CD4-positive, alpha-beta memory T cell (primary cell): ENCODE measurements around the gene PYURF. TPM values are rescaled to one million over a fixed set of nuclear protein-coding genes. Genes with fewer than 3 reads are reported as not detected.

Source experiments
- CTCF ChIA-PET: fragments of 350-600 bp; sonication (Branson Sonifier 250); formaldehyde crosslinking; loops from one replicate; lab custom pipeline; 2021; ENCODE audit warnings: inconsistent platforms; ENCODE audit not compliant: partially characterized antibody; lab: Charles Lee
- POLR2A ChIA-PET: fragments of 350-600 bp; sonication (Branson Sonifier 250); formaldehyde crosslinking; loops from one replicate; lab custom pipeline; 2021; ENCODE audit not compliant: partially characterized antibody; lab: Charles Lee
- DNase-seq, 5 donors: peaks; one replicate each; pipeline versions ENCODE4 v3.0.0 to v3.0.0-alpha.2; 2020 to 2022; ENCODE audit warnings: mixed read lengths in 1 of 5
- H3K27ac ChIP-seq: one replicate; pipeline ENCODE4 v1.7.0; 2013; ENCODE audit warnings: low read depth, low read length
- H3K27me3 ChIP-seq: 2 replicates; pipeline ENCODE4 v1.7.0; 2013; ENCODE audit warnings: mild to moderate bottlenecking, low read length, moderate library complexity; ENCODE audit not compliant: insufficient read depth
- H3K36me3 ChIP-seq: 2 replicates; pipeline ENCODE4 v1.7.0; 2013; ENCODE audit warnings: mild to moderate bottlenecking, low read length, moderate library complexity; ENCODE audit not compliant: insufficient read depth
- H3K4me1 ChIP-seq: 2 replicates; pipeline ENCODE4 v1.7.0; 2013; ENCODE audit warnings: mild to moderate bottlenecking, low read length, moderate library complexity; ENCODE audit not compliant: insufficient read depth
- H3K4me3 ChIP-seq, 2 donors: one replicate each; pipeline ENCODE4 v1.7.0; 2013; ENCODE audit warnings: low read length in 2 of 2, mild to moderate bottlenecking in 1 of 2
- H3K9me3 ChIP-seq, 2 donors: one replicate each; pipeline ENCODE4 v1.7.0; 2013; ENCODE audit warnings: low read length in 2 of 2, control low read depth in 1 of 2; ENCODE audit not compliant: control insufficient read depth in 1 of 2
- H3K27ac Mint-ChIP-seq, 7 donors: one replicate each; pipeline ENCODE4 v1.8.0; 2020 to 2021; ENCODE audit warnings: mixed read lengths in 7 of 7, mild to moderate bottlenecking in 6 of 7, inconsistent platforms in 3 of 7, moderate library complexity in 3 of 7
- H3K27me3 Mint-ChIP-seq, 2 donors: one replicate each; pipeline ENCODE4 v1.8.0; 2020 to 2021; ENCODE audit warnings: mixed read lengths in 2 of 2
- H3K36me3 Mint-ChIP-seq, 2 donors: one replicate each; pipeline ENCODE4 v1.8.0; 2020 to 2021; ENCODE audit warnings: mixed read lengths in 2 of 2, inconsistent platforms in 1 of 2, mild to moderate bottlenecking in 1 of 2
- H3K4me1 Mint-ChIP-seq, 4 donors: one replicate each; pipeline ENCODE4 v1.8.0; 2020 to 2021; ENCODE audit warnings: mixed read lengths in 4 of 4, mild to moderate bottlenecking in 1 of 4
- H3K4me3 Mint-ChIP-seq, 8 donors: one replicate each; pipeline ENCODE4 v1.8.0; 2020 to 2021; ENCODE audit warnings: mixed read lengths in 8 of 8, mild to moderate bottlenecking in 7 of 8, moderate library complexity in 6 of 8, inconsistent platforms in 3 of 8
- H3K9me3 Mint-ChIP-seq, 8 donors: one replicate each; pipeline ENCODE4 v1.8.0; 2020 to 2021; ENCODE audit warnings: mixed read lengths in 8 of 8, mild to moderate bottlenecking in 5 of 8, inconsistent platforms in 3 of 8, moderate library complexity in 1 of 8
- intact Hi-C: fragments of 100-400 bp; cut with micrococcal nuclease; formaldehyde crosslinking; loops from one replicate; pipeline ENCODE4 v1.15.1; 2023
- polyA plus RNA-seq, 2 donors: library from polyadenylated mRNA; unstranded; fragments of 300-500 nt; fragmentation: Illumina TruSeq; gene quantifications; one replicate each; pipeline ENCODE4 v1.2.3, GENCODE V29; 2021
- total RNA-seq, 2 experiments: library from RNA; stranded (reverse); gene quantifications; one replicate each; pipeline ENCODE4 v1.2.3, GENCODE V29; 2021

The PYURF gene
- total and polyA plus RNA-seq, 4 experiments from 2014 or later = 54.5 to 446 (median 160) TPM

DNA sequence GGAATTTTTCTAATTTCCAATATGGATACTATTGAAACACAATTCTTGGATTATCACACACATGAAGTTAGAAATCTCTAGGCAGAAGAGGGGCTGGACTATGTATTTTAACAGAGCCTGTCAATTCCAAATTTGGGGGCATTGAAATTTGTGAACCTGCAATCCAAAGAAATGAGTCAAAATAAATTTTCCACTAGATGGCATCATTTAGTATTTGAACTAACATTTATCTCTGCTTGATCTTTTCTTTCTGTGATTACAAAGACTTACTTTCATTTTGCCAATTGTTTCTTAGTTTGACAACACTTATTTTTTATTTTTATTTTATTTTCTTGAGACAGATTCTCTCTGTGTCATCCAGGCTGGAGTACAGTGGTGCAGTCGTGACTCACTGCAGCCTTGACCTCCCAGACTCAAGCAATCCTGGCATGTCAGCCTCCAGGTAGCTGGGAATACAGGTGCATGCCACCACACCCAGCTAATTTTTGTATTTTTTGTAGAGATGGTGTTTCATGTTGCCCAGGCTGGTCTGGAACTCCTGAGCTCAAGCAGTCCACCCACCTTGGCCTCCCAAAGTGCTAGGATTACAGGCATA is 2.7 kb upstream of the PYURF start:
- Mint-ChIP-seq H3K4me3 (peak overlapping the region in 3 of 8 donors; percentile 36 to 65 (median 40)), H3K36me3 (peaks cover 0 to 4% of the 10 kb centered on the region in 2 donors), H3K27ac (peak overlapping the region in 6 of 7 donors; percentile 9 to 84 (median 48)), H3K27me3 (no peaks in the 10 kb centered on the region), H3K4me1 (peaks cover 18 to 41% (median 28%) of the 10 kb centered on the region in 4 donors), H3K9me3 (no peaks in the 10 kb centered on the region)
- ChIA-PET POLR2A (no interaction called here), CTCF (interaction anchor here (0.8 to 9.3 kb wide), 16 partner anchors 11 to 499 kb away, joined by 3 to 84 read pairs (median 5); no protein-coding TSS in a partner anchor)
- Histone ChIP-seq H3K36me3 (no peaks in the 10 kb centered on the region), H3K4me3 (no peak overlapping the region), H3K27ac (no peak overlapping the region), H3K9me3 (no peaks in the 10 kb centered on the region), H3K4me1 (peaks cover 17% of the 10 kb centered on the region), H3K27me3 (no peaks in the 10 kb centered on the region)
- peak in 4 of 5 donors; percentile 45 to 49 (median 47) for DNase-seq
- intact Hi-C loops = loop anchor here (1.0 to 2.0 kb wide), 4 partner anchors 67 to 498 kb away; no protein-coding TSS in a partner anchor

DNA sequence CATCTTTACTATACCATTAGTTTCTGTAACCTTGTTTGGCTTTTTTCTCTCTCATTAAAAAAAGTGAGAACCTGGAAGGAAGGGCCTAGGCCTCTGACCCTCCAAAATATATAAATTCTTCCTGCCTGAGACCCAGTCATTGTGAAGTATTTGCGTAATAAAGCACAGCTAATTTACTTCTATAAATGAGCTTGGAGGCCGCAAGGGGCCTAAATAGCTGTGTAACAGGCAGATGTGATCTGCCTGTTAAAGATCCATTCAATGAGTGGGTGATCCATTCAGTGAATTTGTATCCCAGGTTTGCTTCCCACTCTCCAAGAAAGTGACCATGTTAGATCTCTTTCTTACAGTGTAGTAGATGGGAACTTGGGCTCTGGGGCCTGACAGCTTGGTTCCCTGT is 595 bp upstream of the PYURF start:
- intact Hi-C loops = loop anchor here (5.0 kb wide), 1 partner anchor 588 kb away; the partner anchor contains the start of gene TIGD2

DNA sequence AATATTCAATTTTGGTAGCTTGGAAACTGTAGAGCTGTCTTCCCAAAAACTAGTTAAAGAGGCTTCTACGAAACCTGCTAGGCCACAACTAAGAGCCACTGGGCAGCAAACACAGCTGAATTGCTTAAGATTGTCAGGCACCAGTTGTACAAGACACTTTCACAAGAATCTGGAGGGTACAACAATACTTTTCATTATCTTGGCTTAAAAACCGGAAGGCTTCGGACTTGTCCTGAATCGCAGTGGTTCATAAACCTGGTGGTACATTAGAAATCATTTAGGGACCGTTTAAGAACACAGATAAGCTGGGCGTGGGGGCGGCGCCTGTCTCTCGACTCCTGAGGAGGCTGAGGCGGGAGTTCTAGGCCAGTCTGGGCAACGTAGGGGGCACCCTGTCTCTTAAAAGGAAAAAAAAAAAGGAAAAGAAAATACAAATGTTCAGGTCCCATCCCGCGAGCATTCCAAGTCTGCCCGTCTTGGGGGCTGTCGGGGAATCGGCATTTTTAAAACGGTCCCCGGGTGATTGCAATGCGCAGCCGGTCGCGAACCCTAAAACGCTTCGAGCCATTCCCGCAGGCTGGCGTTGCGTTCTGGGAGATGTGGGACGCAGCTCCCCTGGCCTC is 763 bp downstream of the PYURF start:
- peaks cover 22 to 46% (median 32%) of the 10 kb centered on the region in 4 donors for H3K4me1 Mint-ChIP-seq
- H3K4me3 Mint-ChIP-seq = peak overlapping the region; percentile 91 to 97 (median 94)
- DNase-seq = peak in 4 of 5 donors; percentile 15 to 42 (median 25)
- Histone ChIP-seq H3K9me3 (no peaks in the 10 kb centered on the region), H3K27ac (peak overlapping the region; percentile 60), H3K4me3 (peak overlapping the region; percentile 62 to 69), H3K4me1 (peaks cover 17% of the 10 kb centered on the region), H3K27me3 (no peaks in the 10 kb centered on the region), H3K36me3 (no peaks in the 10 kb centered on the region)
- peak overlapping the region; percentile 89 to 96 (median 93) for H3K27ac Mint-ChIP-seq
- peaks cover 0 to 16% of the 10 kb centered on the region in 2 donors for H3K36me3 Mint-ChIP-seq
- no peaks in the 10 kb centered on the region for H3K27me3 Mint-ChIP-seq
- no peaks in the 10 kb centered on the region for H3K9me3 Mint-ChIP-seq
- ChIA-PET CTCF (interaction anchor here (0.9 to 21.8 kb wide), 7 partner anchors 9 to 501 kb away, joined by 3 to 469 read pairs (median 4); no protein-coding TSS in a partner anchor), POLR2A (interaction anchor here (1.0 to 3.1 kb wide), 4 partner anchors 93 to 303 kb away, joined by 3 to 16 read pairs (median 4); partner anchors contain the start of gene PPM1K)
- intact Hi-C loops = loop anchor here (2.0 to 5.0 kb wide), 3 partner anchors 66 to 589 kb away; partner anchors contain the start of genes HERC5, PPM1K and TIGD2

More for the DNA sequence above, 595 bp upstream of the PYURF start:
- no peaks in the 10 kb centered on the region for H3K27me3 Mint-ChIP-seq
- no peaks in the 10 kb centered on the region for H3K36me3 ChIP-seq
- peaks cover 0 to 16% of the 10 kb centered on the region in 2 donors for H3K36me3 Mint-ChIP-seq
- peaks cover 22 to 46% (median 32%) of the 10 kb centered on the region in 4 donors for H3K4me1 Mint-ChIP-seq
- no peaks in the 10 kb centered on the region for H3K9me3 Mint-ChIP-seq
- H3K27ac ChIP-seq = peak overlapping the region; percentile 60
- H3K27ac Mint-ChIP-seq = peak overlapping the region; percentile 72 to 91 (median 83)
- H3K4me3 ChIP-seq = peak overlapping the region; percentile 62 to 69
- peaks cover 17% of the 10 kb centered on the region for H3K4me1 ChIP-seq
- ChIA-PET CTCF (interaction anchor here (1.4 to 21.8 kb wide), 5 partner anchors 9 to 498 kb away, joined by 6 to 469 read pairs (median 41); no protein-coding TSS in a partner anchor), POLR2A (interaction anchor here (1.0 to 3.1 kb wide), 2 partner anchors 67 to 240 kb away, joined by 5 to 16 read pairs; partner anchors contain the start of genes HERC5 and PPM1K)
- no peak for DNase-seq
- H3K9me3 ChIP-seq = no peaks in the 10 kb centered on the region
- no peaks in the 10 kb centered on the region for H3K27me3 ChIP-seq
- H3K4me3 Mint-ChIP-seq = peak overlapping the region; percentile 82 to 97 (median 93)

DNA sequence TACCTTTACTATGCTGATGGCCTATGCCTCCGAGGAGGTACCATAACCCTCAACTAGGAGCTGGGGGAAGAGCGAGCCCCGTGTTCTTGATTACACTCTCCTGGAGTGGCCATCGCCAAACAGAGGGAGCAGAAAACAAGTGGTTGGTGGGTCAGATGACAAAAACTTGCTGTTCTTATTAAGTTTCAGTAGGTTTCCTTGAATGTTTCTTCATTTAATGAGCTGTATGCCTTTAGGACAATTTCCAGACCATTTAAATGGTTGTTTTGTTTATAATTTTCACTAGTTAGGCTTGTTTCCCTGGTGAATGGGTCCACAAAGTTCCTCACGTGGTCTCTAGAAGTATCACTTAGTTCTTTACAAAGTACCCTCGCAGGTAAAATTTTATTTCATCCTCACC is 4.7 kb downstream of the PYURF start:
- Mint-ChIP-seq H3K36me3 (peaks cover 0 to 16% of the 10 kb centered on the region in 2 donors), H3K27me3 (no peaks in the 10 kb centered on the region), H3K4me1 (peaks cover 16 to 23% (median 18%) of the 10 kb centered on the region in 4 donors), H3K4me3 (no peak overlapping the region), H3K9me3 (no peaks in the 10 kb centered on the region), H3K27ac (peak overlapping the region in 2 of 7 donors; percentile 37 to 54)
- Histone ChIP-seq H3K4me3 (no peak overlapping the region), H3K36me3 (no peaks in the 10 kb centered on the region), H3K4me1 (peaks cover 13% of the 10 kb centered on the region), H3K27ac (no peak overlapping the region), H3K9me3 (no peaks in the 10 kb centered on the region), H3K27me3 (no peaks in the 10 kb centered on the region)
- intact Hi-C loops = no loop called here
- no peak for DNase-seq
- CTCF ChIA-PET = interaction anchor here (6.5 to 21.8 kb wide), 2 partner anchors 150 to 303 kb away, joined by 83 to 469 read pairs; no protein-coding TSS in a partner anchor
- POLR2A ChIA-PET = no interaction called here

DNA sequence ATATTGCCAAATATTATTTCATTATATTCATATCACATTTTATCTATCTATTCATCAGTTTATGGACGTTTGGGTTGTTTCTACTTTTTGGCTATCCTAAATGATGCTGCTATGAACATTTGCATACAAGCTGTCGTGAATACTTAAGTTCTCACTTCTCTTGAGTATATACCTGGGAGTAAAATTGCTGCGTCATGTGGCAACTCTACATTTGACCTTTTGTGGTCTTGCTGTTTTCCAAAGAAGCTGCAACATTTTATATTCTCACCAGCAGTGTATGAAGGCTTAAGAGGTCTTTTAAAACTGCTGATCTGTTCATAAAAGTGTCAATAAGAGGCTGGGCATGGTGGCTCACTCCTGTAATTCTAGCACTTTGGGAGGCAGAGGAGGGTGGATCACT is 5.8 kb downstream of the PYURF start:
- no peaks in the 10 kb centered on the region for H3K9me3 ChIP-seq
- no peak for DNase-seq
- Mint-ChIP-seq H3K4me1 (peaks cover 16 to 19% (median 16%) of the 10 kb centered on the region in 4 donors), H3K27ac (peak overlapping the region in 2 of 7 donors; percentile 69 to 71), H3K27me3 (peaks cover 0 to 4% of the 10 kb centered on the region in 2 donors), H3K4me3 (no peak overlapping the region), H3K9me3 (no peaks in the 10 kb centered on the region), H3K36me3 (peaks cover 0 to 15% of the 10 kb centered on the region in 2 donors)
- H3K36me3 ChIP-seq = no peaks in the 10 kb centered on the region
- ChIA-PET POLR2A (no interaction called here), CTCF (interaction anchor here (1.3 to 21.8 kb wide), 6 partner anchors 10 to 302 kb away, joined by 3 to 469 read pairs (median 7); no protein-coding TSS in a partner anchor)
- intact Hi-C loops = no loop called here
- no peak overlapping the region for H3K4me3 ChIP-seq
- H3K27ac ChIP-seq = no peak overlapping the region
- no peaks in the 10 kb centered on the region for H3K27me3 ChIP-seq
- H3K4me1 ChIP-seq = peaks cover 12% of the 10 kb centered on the region

DNA sequence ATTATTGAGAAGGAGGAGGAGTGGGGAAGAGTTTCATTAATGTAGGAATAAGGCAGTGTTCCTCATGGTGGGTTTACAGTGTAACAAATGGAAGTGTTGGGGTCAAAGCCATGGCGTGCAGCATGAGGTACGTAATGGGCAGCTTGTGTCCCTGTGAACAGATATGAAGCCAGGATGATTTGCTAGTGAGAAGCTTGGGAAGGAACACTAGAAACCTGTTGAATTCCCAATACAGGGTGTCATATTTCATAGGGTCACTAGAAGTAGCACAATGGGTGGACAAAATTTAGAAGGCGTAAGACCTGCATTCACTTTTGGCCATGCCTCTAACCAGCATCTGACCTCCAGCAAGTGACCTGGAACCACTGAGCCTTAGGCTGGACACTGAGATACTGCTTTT is 6.8 kb downstream of the PYURF start:
- Histone ChIP-seq H3K27me3 (no peaks in the 10 kb centered on the region), H3K36me3 (no peaks in the 10 kb centered on the region), H3K4me1 (peaks cover 1% of the 10 kb centered on the region), H3K4me3 (no peak overlapping the region), H3K9me3 (no peaks in the 10 kb centered on the region), H3K27ac (no peak overlapping the region)
- Mint-ChIP-seq H3K4me1 (peaks cover 5 to 9% (median 6%) of the 10 kb centered on the region in 4 donors), H3K27me3 (peaks cover 0 to 4% of the 10 kb centered on the region in 2 donors), H3K27ac (peak overlapping the region in 1 of 7 donors; percentile 24), H3K4me3 (no peak overlapping the region), H3K9me3 (no peaks in the 10 kb centered on the region), H3K36me3 (peaks cover 0 to 13% of the 10 kb centered on the region in 2 donors)
- intact Hi-C loops = no loop called here
- DNase-seq = no peak
- ChIA-PET CTCF (interaction anchor here (0.9 to 21.8 kb wide), 11 partner anchors 9 to 502 kb away, joined by 3 to 469 read pairs (median 14); partner anchors contain the start of gene HERC5), POLR2A (no interaction called here)
